ENCODE results near the gene ITPKA. TPM values are rescaled to one million over a fixed set of nuclear protein-coding genes. Genes with fewer than 3 reads are reported as not detected.

Gene ITPKA
- total RNA-seq, 1 experiment from 2014 or later, result 17.3 TPM

- peak; percentile 97 for DNase-seq (ENCODE audit: low spot score)
Observed at GRCh38 chr15:41490355-41490754, 3.3 kb upstream of the ITPKA start.

GRCh38 chr15:41491889-41492288 lies 1.8 kb upstream of the ITPKA start:
- DNase-seq (ENCODE audit: low spot score), result no peak

- DNase-seq (ENCODE audit: low spot score), result peak; percentile 32
Observed at GRCh38 chr15:41492597-41493204, 973 bp upstream of the ITPKA start.

GRCh38 chr15:41493902-41494189 lies 172 bp downstream of the ITPKA start:
- DNase-seq (ENCODE audit: low spot score), result no peak

- DNase-seq (ENCODE audit: low spot score), result no peak
Observed at GRCh38 chr15:41494190-41494921, 682 bp downstream of the ITPKA start.

GRCh38 chr15:41494922-41495735 lies 1.5 kb downstream of the ITPKA start:
- DNase-seq (ENCODE audit: low spot score), result no peak

- DNase-seq (ENCODE audit: low spot score), result no peak
Observed at GRCh38 chr15:41495736-41496599, 2.3 kb downstream of the ITPKA start.

- DNase-seq (ENCODE audit: low spot score), result no peak
Observed at GRCh38 chr15:41498657-41499056, 5.0 kb downstream of the ITPKA start.

- DNase-seq (ENCODE audit: low spot score), result peak; percentile 10
Observed at GRCh38 chr15:41499109-41499851, 5.6 kb downstream of the ITPKA start.

- DNase-seq (ENCODE audit: low spot score), result no peak
Observed at GRCh38 chr15:41501191-41501917, 7.7 kb downstream of the ITPKA start.

- DNase-seq (ENCODE audit: low spot score), result no peak
Observed at GRCh38 chr15:41501931-41502794, 8.5 kb downstream of the ITPKA start.

- no peak for DNase-seq (ENCODE audit: low spot score)
Observed at GRCh38 chr15:41502795-41503668, 9.4 kb downstream of the ITPKA start.

- DNase-seq (ENCODE audit: low spot score), result no peak
Observed at GRCh38 chr15:41503669-41504010, 10.0 kb downstream of the ITPKA start.

- DNase-seq (ENCODE audit: low spot score), result no peak
Observed at GRCh38 chr15:41504751-41505492, 11.2 kb downstream of the ITPKA start.

GRCh38 chr15:41505776-41506175 lies 12.1 kb downstream of the ITPKA start:
- DNase-seq (ENCODE audit: low spot score), result no peak

- DNase-seq (ENCODE audit: low spot score), result no peak
Observed at GRCh38 chr15:41506796-41507341, 13.2 kb downstream of the ITPKA start.

GRCh38 chr15:41507820-41508290 lies 14.2 kb downstream of the ITPKA start:
- peak; percentile 14 for DNase-seq (ENCODE audit: low spot score)

All from A172 (cell line).